Common myeloid progenitor, CD34-positive (primary cell): ENCODE data around the gene GRID1.

Source experiments
- CTCF ChIA-PET: fragments of 350-600 bp; sonication (Branson Sonifier 250); formaldehyde crosslinking; loops from one replicate; lab custom pipeline; 2021; ENCODE audit warnings: antibody characterized with exemption; lab: Charles Lee
- POLR2A ChIA-PET: fragments of 350-600 bp; sonication (Branson Sonifier 250); formaldehyde crosslinking; loops from one replicate; lab custom pipeline; 2021; ENCODE audit warnings: antibody characterized with exemption; lab: Charles Lee
- DNase-seq, 3 donors: peaks; one replicate each; pipeline versions ENCODE4 v3.0.0 to v3.0.0-alpha.2; 2013
- H3K27ac ChIP-seq, 2 experiments: 1 replicate in 1 of 2; 2 replicates in 1 of 2; pipeline ENCODE4 v1.7.0; 2013; ENCODE audit warnings: inconsistent platforms in 2 of 2, low read length in 2 of 2, mild to moderate bottlenecking in 2 of 2, low read depth in 1 of 2, moderate library complexity in 1 of 2; ENCODE audit not compliant: severe bottlenecking in 2 of 2, insufficient read depth in 1 of 2, poor library complexity in 1 of 2
- H3K27me3 ChIP-seq, 5 experiments: replicated peaks in 2 of 5; 1 replicate in 3 of 5; 2 replicates in 2 of 5; pipeline versions ENCODE4 v1.6.1 to v1.7.0; 2013; ENCODE audit warnings: low read length in 4 of 5, mild to moderate bottlenecking in 2 of 5, moderate library complexity in 2 of 5, inconsistent platforms in 1 of 5; ENCODE audit not compliant: insufficient read depth in 5 of 5, control insufficient read depth in 4 of 5
- H3K36me3 ChIP-seq, 4 experiments: 1 replicate in 2 of 4; 2 replicates in 2 of 4; pipeline versions ENCODE4 v1.6.1 to v1.7.0; 2013; ENCODE audit warnings: low read length in 3 of 4, control low read depth in 1 of 4, mild to moderate bottlenecking in 1 of 4; ENCODE audit not compliant: control insufficient read depth in 4 of 4, insufficient read depth in 4 of 4
- H3K4me1 ChIP-seq, 4 experiments: 1 replicate in 3 of 4; 2 replicates in 1 of 4; pipeline versions ENCODE4 v1.6.1 to v1.7.1; 2013; ENCODE audit warnings: low read length in 3 of 4, mild to moderate bottlenecking in 3 of 4, control low read depth in 1 of 4, inconsistent platforms in 1 of 4, moderate library complexity in 1 of 4; ENCODE audit not compliant: control insufficient read depth in 4 of 4, insufficient read depth in 4 of 4; ENCODE audit errors: control extremely low read depth in 1 of 4
- H3K4me3 ChIP-seq, 7 experiments: 1 replicate in 4 of 7; 2 replicates in 3 of 7; pipeline versions ENCODE4 v1.5.1 to v1.7.0; 2013; ENCODE audit warnings: mild to moderate bottlenecking in 7 of 7, low read length in 6 of 7, moderate library complexity in 6 of 7, inconsistent platforms in 2 of 7, low read depth in 2 of 7, control low read depth in 1 of 7; ENCODE audit not compliant: insufficient read depth in 4 of 7, control insufficient read depth in 1 of 7; ENCODE audit errors: extremely low read depth in 1 of 7
- H3K9me3 ChIP-seq, 5 experiments: 1 replicate in 4 of 5; 2 replicates in 1 of 5; pipeline versions ENCODE4 v1.6.1 to v1.7.1; 2013; ENCODE audit warnings: low read length in 4 of 5, mild to moderate bottlenecking in 2 of 5, inconsistent platforms in 1 of 5, low read depth in 1 of 5, moderate library complexity in 1 of 5; ENCODE audit not compliant: control insufficient read depth in 4 of 5, insufficient read depth in 2 of 5; ENCODE audit errors: control extremely low read depth in 1 of 5
- WGBS: methylation state at CpG from one replicate; pipeline ENCODE4 v1.1.5; 2013; ENCODE audit not compliant: insufficient coverage; 5-methylcytosine and 5-hydroxymethylcytosine counted together

The GRID1 gene

GRCh38 chr10:85643845-85644525, 722.6 kb downstream of the GRID1 start:
- POLR2A ChIA-PET: no interaction called here
- H3K4me3 ChIP-seq: no peak overlapping the region
- no peak overlapping the region for H3K27ac ChIP-seq
- no peaks in the 10 kb centered on the region for H3K27me3 ChIP-seq
- no peaks in the 10 kb centered on the region for H3K36me3 ChIP-seq
- DNase-seq: no peak
- peaks cover 0 to 2% (median 0%) of the 10 kb centered on the region in 5 experiments for H3K9me3 ChIP-seq
- CTCF ChIA-PET: no interaction called here
- 83% methylated on average over 1 of the region's 6 CpGs for WGBS
- no peaks in the 10 kb centered on the region for H3K4me1 ChIP-seq

- no peak for DNase-seq
- Histone ChIP-seq H3K36me3 (no peaks in the 10 kb centered on the region), H3K9me3 (peaks cover 0 to 2% (median 0%) of the 10 kb centered on the region in 5 experiments), H3K27ac (no peak overlapping the region), H3K4me3 (no peak overlapping the region), H3K27me3 (no peaks in the 10 kb centered on the region), H3K4me1 (no peaks in the 10 kb centered on the region)
- ChIA-PET CTCF (no interaction called here), POLR2A (no interaction called here)
- 94% methylated on average over 2 of the region's 4 CpGs for WGBS
These were observed 723.3 kb downstream of the GRID1 start for GRCh38 chr10:85643171-85643844.

- Histone ChIP-seq H3K4me1 (no peaks in the 10 kb centered on the region), H3K27ac (no peak overlapping the region), H3K4me3 (no peak overlapping the region), H3K9me3 (no peaks in the 10 kb centered on the region), H3K27me3 (no peaks in the 10 kb centered on the region), H3K36me3 (no peaks in the 10 kb centered on the region)
- POLR2A ChIA-PET: no interaction called here
- 60% methylated on average over 1 of the region's 4 CpGs for WGBS
- no peak for DNase-seq
- CTCF ChIA-PET: no interaction called here
These were observed 724.0 kb downstream of the GRID1 start for GRCh38 chr10:85642421-85643170.

GRCh38 chr10:85642082-85642420, 724.5 kb downstream of the GRID1 start:
- H3K27me3 ChIP-seq: no peaks in the 10 kb centered on the region
- CTCF ChIA-PET: no interaction called here
- no peaks in the 10 kb centered on the region for H3K4me1 ChIP-seq
- no peaks in the 10 kb centered on the region for H3K9me3 ChIP-seq
- no peak overlapping the region for H3K27ac ChIP-seq
- DNase-seq: no peak
- 100% methylated on average over 1 of the region's 1 CpG for WGBS
- POLR2A ChIA-PET: no interaction called here
- H3K4me3 ChIP-seq: no peak overlapping the region
- no peaks in the 10 kb centered on the region for H3K36me3 ChIP-seq

GRCh38 chr10:85641479-85642009, 725.1 kb downstream of the GRID1 start:
- Histone ChIP-seq H3K36me3 (no peaks in the 10 kb centered on the region), H3K4me3 (no peak overlapping the region), H3K27ac (no peak overlapping the region), H3K9me3 (no peaks in the 10 kb centered on the region), H3K4me1 (no peaks in the 10 kb centered on the region), H3K27me3 (no peaks in the 10 kb centered on the region)
- ChIA-PET POLR2A (no interaction called here), CTCF (no interaction called here)
- 90% methylated on average over 6 of the region's 6 CpGs for WGBS
- no peak for DNase-seq

- Histone ChIP-seq H3K36me3 (no peaks in the 10 kb centered on the region), H3K4me3 (no peak overlapping the region), H3K4me1 (no peaks in the 10 kb centered on the region), H3K27ac (no peak overlapping the region), H3K9me3 (no peaks in the 10 kb centered on the region), H3K27me3 (no peaks in the 10 kb centered on the region)
- POLR2A ChIA-PET: no interaction called here
- DNase-seq: no peak
- CTCF ChIA-PET: no interaction called here
These were observed 727.8 kb downstream of the GRID1 start for GRCh38 chr10:85638797-85639196.

- whole genome bisulfite sequencing: 81% methylated on average over 5 of the region's 5 CpGs
- H3K27me3 ChIP-seq: no peaks in the 10 kb centered on the region
- H3K4me3 ChIP-seq: no peak overlapping the region
- H3K4me1 ChIP-seq: no peaks in the 10 kb centered on the region
- no peaks in the 10 kb centered on the region for H3K9me3 ChIP-seq
- DNase-seq: no peak
- POLR2A ChIA-PET: no interaction called here
- no peak overlapping the region for H3K27ac ChIP-seq
- no peaks in the 10 kb centered on the region for H3K36me3 ChIP-seq
- CTCF ChIA-PET: no interaction called here
These were observed 730.9 kb downstream of the GRID1 start for GRCh38 chr10:85635650-85636049.
